Measurements from ENCODE around the gene MED13L. TPM values are rescaled to one million over a fixed set of nuclear protein-coding genes. Genes with fewer than 3 reads are reported as not detected.

The MED13L gene
- total and polyA plus RNA-seq, 2 of the 4 experiments (the other 2 are of a cell fraction) = 17.9 to 49.1 TPM

- Histone ChIP-seq H2BK5ac (ENCODE audit: low read depth, low read length, poor library complexity, severe bottlenecking) (no peak overlapping the region), H4K91ac (ENCODE audit: insufficient read depth, low read depth, low read length) (no peak overlapping the region), H3K4me2 (ENCODE audit: low read depth, low read length) (no peak overlapping the region), H2BK15ac (ENCODE audit: low read depth, low read length) (no peak overlapping the region), H3K9me1 (ENCODE audit: insufficient read depth, low read length) (peaks cover 3% of the 10 kb centered on the region), H2BK20ac (ENCODE audit: low read depth, low read length) (no peak overlapping the region), H3K79me1 (ENCODE audit: low read depth in 1 of 2, low read length in 2 of 2) (no peaks in the 10 kb centered on the region), H3K4ac (ENCODE audit: low read depth, low read length) (no peak overlapping the region), H2AFZ (replicated peaks; ENCODE audit: low read length, poor library complexity) (no peak overlapping the region), H4K5ac (ENCODE audit: low read depth, low read length) (no peak overlapping the region), H3K4me1 (ENCODE audit: control insufficient read depth, insufficient read depth, low read length) (peaks cover 9% of the 10 kb centered on the region; the same call in 1 of the 2 replicates), H4K20me1 (ENCODE audit: insufficient read depth, low read length) (no peaks in the 10 kb centered on the region), H3K9ac (ENCODE audit: low read depth, low read length) (no peak overlapping the region), H3K4me3 (ENCODE audit: insufficient read depth, low read depth, low read length) (no peak overlapping the region), H3K9me3 (ENCODE audit: control insufficient read depth, insufficient read depth, low read length) (no peaks in the 10 kb centered on the region), H3K27me3 (ENCODE audit: control insufficient read depth, insufficient read depth, low read length) (no peaks in the 10 kb centered on the region), H3K14ac (replicated peaks; ENCODE audit: low read depth, low read length) (no peak overlapping the region), H2AK5ac (ENCODE audit: low read depth, low read length) (no peak overlapping the region), H4K8ac (ENCODE audit: low read depth in 2 of 2, low read length in 2 of 2) (no peak overlapping the region), H3K27ac (ENCODE audit: insufficient read depth, low read length) (no peak overlapping the region), H2AK9ac (replicated peaks; ENCODE audit: low read depth, low read length, poor library complexity) (no peak overlapping the region), H3K36me3 (ENCODE audit: control insufficient read depth, insufficient read depth, low read length) (no peaks in the 10 kb centered on the region), H3K18ac (ENCODE audit: low read depth, low read length) (no peak overlapping the region), H3K56ac (ENCODE audit: extremely low read depth, insufficient read depth, low read length) (no peak overlapping the region), H3K23ac (ENCODE audit: low read depth, low read length) (no peak overlapping the region), H2BK120ac (ENCODE audit: low read depth, low read length) (no peak overlapping the region)
- DNase-seq = no peak
- intact Hi-C loops (cut with micrococcal nuclease) (no loop called here), dilution Hi-C loops (cut with HindIII; ENCODE audit: low sequenced_read_pairs, unreplicated experiment) (no loop called here), in situ Hi-C loops (cut with MboI; ENCODE audit: low sequenced_read_pairs) (no loop called here)
- no TSS peak for BruUV-seq (replicated peaks)
- ChIA-PET CTCF (no interaction called here), POLR2A (ENCODE audit: unreplicated experiment) (no interaction called here)
- TF ChIP-seq RCOR1 (IDR thresholded peaks at IDR 0.05; ENCODE audit: insufficient replicate concordance, low read length) = no peak
- TF ChIP-seq MXI1 (IDR thresholded peaks at IDR 0.05; ENCODE audit: borderline replicate concordance, low read depth, low read length) = no peak
- TF ChIP-seq CHD1 (IDR thresholded peaks at IDR 0.05; ENCODE audit: low read depth, low read length) = no peak
- no peak for TF ChIP-seq MAFK (IDR thresholded peaks at IDR 0.05; ENCODE audit: low read depth, low read length)
- no peak for TF ChIP-seq ELK1 (IDR thresholded peaks at IDR 0.05; ENCODE audit: borderline replicate concordance, low read depth, low read length)
- no peak for TF ChIP-seq MAZ (IDR thresholded peaks at IDR 0.05; ENCODE audit: borderline replicate concordance, low read depth, low read length)
- no peak for TF ChIP-seq RAD21 (IDR thresholded peaks at IDR 0.05; ENCODE audit: low read length)
- no peak for TF ChIP-seq BHLHE40 (IDR thresholded peaks at IDR 0.05; ENCODE audit: low read depth, low read length)
- no peak for TF ChIP-seq FOS (IDR thresholded peaks at IDR 0.05; ENCODE audit: low read depth, low read length)
- WGBS, 2 experiments (ENCODE audit: extremely low coverage in 2 of 2, insufficient read length in 1 of 2) = no CpG with 5 or more reads among the region's 4 CpGs
- no peak for ATAC-seq (ENCODE audit: low read depth)
Measured at GRCh38 chr12:116301621-116302020, 24.1 kb upstream of the MED13L start.
